GM18907 (cell line): ENCODE data around the gene BCL2.
A peak's percentile ranks its signal among the peaks of the same experiment; 100 is the strongest.
"Not testable (repeated sequence)": the region's sequence is repeated elsewhere in the genome, so short reads cannot be mapped to it uniquely, and the experiment has no call there.

ENCODE experiments used
- ATAC-seq: cut with Tn5 transposase; IDR thresholded peaks from one replicate; pipeline ENCODE4 v1.9.1; 2021; ENCODE audit warnings: mild to moderate bottlenecking, moderate library complexity; ENCODE audit not compliant: unreplicated experiment

BCL2 gene

GRCh38 chr18:63236921-63237846 is 82.4 kb downstream of the BCL2 start:
- no peak for ATAC-seq

GRCh38 chr18:63236406-63236805 is 83.2 kb downstream of the BCL2 start:
- ATAC-seq, result no peak

GRCh38 chr18:63235920-63236319 is 83.6 kb downstream of the BCL2 start:
- not testable (repeated sequence) for ATAC-seq

DNA sequence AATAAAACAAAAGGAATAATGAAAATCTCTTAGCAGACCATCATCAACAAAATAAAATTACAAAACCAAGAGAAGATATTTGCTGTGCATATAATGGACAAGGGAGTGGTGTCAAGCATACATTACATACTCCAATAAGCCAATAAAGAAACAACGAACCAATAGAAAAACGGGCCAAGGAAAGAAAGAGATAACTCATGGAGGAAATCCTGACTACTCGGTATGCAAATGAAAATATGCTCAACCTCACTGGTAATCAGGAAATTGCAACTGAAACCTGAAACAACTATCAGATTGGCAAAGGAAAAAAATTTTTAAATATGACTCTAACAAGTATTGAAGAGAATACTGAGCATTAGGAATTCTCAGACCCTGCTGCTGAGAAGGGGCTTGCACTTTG is 84.7 kb downstream of the BCL2 start:
- no peak for ATAC-seq

GRCh38 chr18:63234432-63234831 is 85.1 kb downstream of the BCL2 start:
- ATAC-seq, result no peak

- no peak for ATAC-seq
Measured at GRCh38 chr18:63233334-63233733, 86.2 kb downstream of the BCL2 start.

GRCh38 chr18:63232826-63233225 is 86.7 kb downstream of the BCL2 start:
- no peak for ATAC-seq

- ATAC-seq, result no peak
Measured at GRCh38 chr18:63229971-63230370, 89.6 kb downstream of the BCL2 start.

DNA sequence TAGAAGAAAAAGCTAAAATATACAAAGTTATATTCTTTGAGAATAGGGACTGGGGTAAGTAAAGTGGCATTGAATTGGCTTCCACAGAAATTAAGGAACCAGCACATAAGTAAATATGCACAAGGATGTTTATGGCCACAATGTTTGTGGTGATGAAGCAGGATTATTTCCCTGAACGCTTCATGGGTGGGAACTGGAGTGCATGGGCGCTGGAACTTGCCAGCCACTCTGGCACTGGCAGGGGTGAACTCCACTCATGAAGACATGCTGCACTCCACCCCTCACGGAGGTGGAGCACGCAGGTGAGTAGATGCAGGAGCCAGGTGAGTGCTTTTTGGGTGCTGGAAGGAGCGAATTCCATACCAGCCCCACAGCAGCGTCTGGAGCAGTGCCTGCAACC is 94.1 kb downstream of the BCL2 start:
- ATAC-seq, result no peak

DNA sequence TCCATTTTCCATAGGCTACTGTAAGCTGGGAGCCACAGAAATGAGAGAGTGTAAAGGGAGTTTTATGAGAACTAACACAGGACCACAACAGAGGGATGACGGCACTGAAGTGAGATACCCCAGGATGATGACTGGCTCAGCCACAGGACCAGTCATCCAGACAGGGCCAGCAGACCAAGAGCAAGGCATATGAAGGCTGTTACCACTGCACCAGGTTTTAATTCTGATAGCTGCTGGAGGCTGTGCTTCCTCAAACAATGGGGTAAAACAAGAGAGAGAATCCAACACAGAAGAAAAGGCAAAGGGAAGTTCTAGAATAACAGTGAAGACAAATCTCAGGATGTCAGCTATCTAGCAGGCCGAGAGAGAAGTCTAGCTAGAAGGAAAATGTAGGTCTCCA is 94.9 kb downstream of the BCL2 start:
- ATAC-seq, result peak; percentile 79

- ATAC-seq, result no peak
Measured at GRCh38 chr18:63223837-63224236, 95.7 kb downstream of the BCL2 start.

DNA sequence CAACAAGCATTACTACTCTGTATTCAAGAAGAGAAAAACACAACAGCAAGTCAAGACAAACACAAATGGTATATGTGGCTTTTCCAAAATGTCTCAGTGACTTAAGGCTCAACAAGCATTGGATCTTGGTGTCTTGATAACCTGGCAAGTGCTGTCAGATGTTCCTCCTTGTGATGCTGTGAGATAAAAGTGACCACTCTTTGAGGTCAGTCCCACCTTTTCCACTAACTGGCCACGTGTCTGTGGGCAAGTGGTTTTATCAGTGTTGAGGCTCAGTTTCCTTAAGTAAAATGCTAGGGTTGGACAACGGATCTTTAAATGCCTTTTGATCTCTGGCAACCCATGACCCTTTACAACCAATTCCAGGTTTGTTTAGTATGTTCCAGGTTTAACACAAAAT is 98.7 kb downstream of the BCL2 start:
- ATAC-seq, result no peak

DNA sequence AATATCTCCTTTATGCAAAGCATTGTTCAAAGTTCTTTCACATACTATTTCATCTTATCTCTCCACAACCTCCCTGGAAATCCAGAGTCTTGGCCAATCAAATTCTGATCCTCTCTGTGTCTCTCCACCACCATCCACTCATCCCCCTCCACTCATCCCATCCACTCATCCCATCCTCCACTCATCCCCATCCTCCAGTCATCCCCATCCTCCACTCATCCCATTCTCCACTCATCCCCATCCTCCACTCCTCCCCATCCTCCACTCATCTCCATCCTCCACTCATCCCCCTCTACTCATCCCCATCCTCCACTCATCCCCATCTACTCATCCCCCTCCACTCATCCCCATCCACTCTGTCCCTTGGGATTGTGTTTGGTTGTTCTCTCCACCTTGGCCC is 101.1 kb downstream of the BCL2 start:
- ATAC-seq, result no peak

- ATAC-seq, result peak; percentile 73
Measured at GRCh38 chr18:63216516-63217311, 102.9 kb downstream of the BCL2 start.

DNA sequence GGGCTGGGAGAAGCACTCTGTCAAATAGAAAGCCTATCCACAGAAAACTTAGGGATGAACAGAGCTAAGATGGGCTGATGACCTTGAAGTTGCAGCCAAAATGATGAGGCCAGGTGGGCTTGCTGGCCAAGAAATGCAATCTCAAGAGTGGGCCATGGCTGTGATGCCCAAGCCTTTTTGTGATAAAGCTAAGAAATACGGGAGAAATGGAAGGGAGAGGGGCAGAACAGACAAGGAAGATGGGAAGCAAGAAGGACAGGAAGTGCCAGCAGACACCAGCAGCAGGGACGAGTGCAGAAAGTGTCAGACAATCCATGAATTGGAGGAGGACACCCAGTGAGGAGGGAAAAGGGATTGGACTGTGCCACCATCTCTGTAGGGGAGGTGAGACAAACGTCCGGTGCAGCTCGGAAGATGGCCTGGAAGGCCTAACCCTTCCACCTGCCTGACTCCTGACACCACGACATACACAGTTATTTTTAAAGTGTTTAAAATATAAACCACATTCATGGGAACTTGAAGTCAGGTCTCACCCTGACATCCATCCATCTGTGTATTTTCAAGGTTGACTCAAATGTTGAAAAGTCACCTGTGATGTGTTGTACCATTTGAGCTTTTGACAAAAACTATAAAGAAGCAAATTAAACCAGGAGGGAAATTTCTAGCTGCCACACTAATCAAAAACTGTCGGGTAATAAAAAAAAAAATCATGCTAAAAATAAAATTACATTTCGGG is 105.5 kb downstream of the BCL2 start:
- no peak for ATAC-seq

DNA sequence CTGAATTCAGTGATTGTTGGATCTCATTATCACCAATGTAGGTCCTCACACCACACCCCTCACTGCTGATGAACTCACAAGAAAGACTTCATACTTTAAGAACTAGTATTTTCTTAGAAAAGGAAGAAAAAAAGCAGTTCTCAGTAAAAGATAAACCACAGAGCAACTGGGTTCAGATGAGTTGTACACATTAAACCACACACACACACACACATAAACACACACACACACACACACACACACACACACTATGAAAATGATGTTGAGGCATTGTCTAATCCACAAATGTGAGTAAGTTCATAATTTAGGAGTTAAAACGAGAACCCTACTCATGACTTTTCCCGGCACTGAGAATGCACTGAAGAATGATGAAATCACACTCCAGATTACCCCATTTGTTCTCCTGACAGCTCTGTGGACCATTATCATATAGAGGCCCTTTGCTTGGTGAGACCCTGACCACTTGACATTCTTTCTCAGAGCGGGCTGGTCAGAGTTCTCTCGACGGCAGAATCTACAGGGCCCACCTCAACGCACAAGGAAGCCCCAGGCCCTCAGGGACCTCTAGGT is 106.2 kb downstream of the BCL2 start:
- ATAC-seq, result no peak

DNA sequence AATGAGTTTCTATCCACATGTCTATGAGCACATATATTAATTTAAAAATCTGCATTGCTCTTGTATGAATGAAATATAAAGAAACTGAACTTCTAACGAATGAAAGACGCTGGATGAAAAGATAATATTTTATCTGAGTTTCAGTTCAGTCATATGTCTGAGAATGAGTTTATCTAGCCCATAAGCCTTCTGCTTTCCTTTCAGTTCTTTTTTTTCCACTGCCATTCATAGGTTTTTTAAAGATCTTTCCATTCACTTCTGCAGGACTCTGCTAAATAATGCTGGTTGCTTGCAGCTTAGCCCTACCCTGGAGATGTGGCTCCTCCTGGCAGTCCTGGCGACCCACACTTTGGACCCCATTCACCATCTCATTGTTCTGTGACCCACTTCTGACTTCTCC is 109.0 kb downstream of the BCL2 start:
- ATAC-seq, result no peak

DNA sequence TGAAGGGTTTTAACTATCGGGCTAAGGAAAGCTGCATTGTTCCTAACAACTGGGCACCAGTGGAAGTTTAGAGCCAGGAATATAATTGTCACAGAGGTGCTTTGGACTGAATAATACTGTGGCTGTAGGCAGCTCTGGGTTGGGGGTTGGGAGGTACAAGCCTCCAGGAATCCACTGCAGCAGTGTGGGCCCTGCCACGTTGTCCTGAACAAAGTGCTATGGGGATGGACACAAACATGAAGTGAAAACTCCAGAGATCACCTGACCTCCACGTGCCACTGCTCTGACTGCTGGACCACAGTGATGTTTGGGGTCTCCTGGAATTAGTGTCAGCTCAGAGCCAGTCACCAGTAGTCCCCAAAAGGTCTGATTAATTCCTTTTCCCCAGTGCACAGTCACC is 110.9 kb downstream of the BCL2 start:
- no peak for ATAC-seq

DNA sequence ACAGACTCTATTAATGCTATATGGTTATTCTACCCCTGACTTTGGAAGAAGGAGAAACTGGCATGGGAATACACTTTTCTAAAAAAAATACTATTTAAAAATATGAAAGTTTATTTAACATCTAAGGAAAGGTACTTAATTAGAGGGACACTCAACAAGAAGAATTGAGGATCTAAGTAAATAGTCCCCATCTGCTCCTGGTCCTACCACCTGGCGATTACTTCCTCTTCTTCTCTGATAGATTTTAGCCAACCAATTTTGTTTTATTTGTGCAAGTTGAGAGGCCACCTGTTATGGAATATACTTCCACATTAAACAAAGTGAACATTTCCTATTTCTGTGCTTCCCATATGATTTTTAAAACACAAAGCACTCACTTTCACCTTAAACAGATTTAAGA is 111.7 kb downstream of the BCL2 start:
- no peak for ATAC-seq

- ATAC-seq, result peak; percentile 29
Measured at GRCh38 chr18:63207143-63207790, 112.3 kb downstream of the BCL2 start.
